Tibial nerve (tissue), 4 donors: Measurements from ENCODE around the gene TXNDC2. TPM values are rescaled to one million over a fixed set of nuclear protein-coding genes. Genes with fewer than 3 reads are reported as not detected.
"Not testable (repeated sequence)": the region's sequence is repeated elsewhere in the genome, so short reads cannot be mapped to it uniquely, and the experiment has no call there.

Experiments
- DNase-seq, 2 donors: peaks; one replicate each; pipeline ENCODE4 v3.0.0-alpha.2; 2019; ENCODE audit warnings: low spot score in 2 of 2
- H3K27ac ChIP-seq, 4 donors: fragments of 200-600 bp; sonication (generic) in 3 of 4; one replicate each; pipeline ENCODE4 v1.5.1; 2017 to 2019; ENCODE audit warnings: mild to moderate bottlenecking in 1 of 4
- H3K27me3 ChIP-seq, 2 donors: fragments of 200-600 bp; sonication (generic) in 1 of 2; one replicate each; pipeline versions ENCODE4 v1.5.1 to v1.6.0; 2017 to 2019
- H3K36me3 ChIP-seq, 3 donors: fragments of 200-600 bp; sonication (generic); one replicate each; pipeline ENCODE4 v1.5.1; 2018 to 2019
- H3K4me1 ChIP-seq, 4 donors: fragments of 200-600 bp; sonication (generic) in 3 of 4; one replicate each; pipeline ENCODE4 v1.5.1; 2017 to 2019
- H3K4me3 ChIP-seq, 4 donors: fragments of 200-600 bp; sonication (generic) in 3 of 4; one replicate each; pipeline ENCODE4 v1.5.1; 2017 to 2019; ENCODE audit warnings: mild to moderate bottlenecking in 1 of 4, moderate library complexity in 1 of 4
- H3K9me3 ChIP-seq, 4 donors: fragments of 200-600 bp; sonication (generic) in 3 of 4; one replicate each; pipeline ENCODE4 v1.5.1; 2017 to 2019
- CTCF ChIP-seq, 5 experiments: fragments of 200-600 bp in 3 of 5; fragments of 450-650 bp in 2 of 5; sonication (generic) in 3 of 5; IDR thresholded peaks; one replicate each; pipeline ENCODE4 v1.5.1; 2016 to 2019; ENCODE audit warnings: antibody characterized with exemption in 5 of 5, mild to moderate bottlenecking in 3 of 5, moderate library complexity in 2 of 5
- EP300 ChIP-seq, 2 donors: sonication (generic); formaldehyde crosslinking; IDR thresholded peaks; one replicate each; pipeline ENCODE4 v1.6.1; 2017; ENCODE audit warnings: antibody characterized with exemption in 2 of 2, mild to moderate bottlenecking in 1 of 2
- POLR2A ChIP-seq, 2 donors: fragments of 450-650 bp; IDR thresholded peaks; one replicate each; pipeline ENCODE4 v1.6.1; 2017; ENCODE audit warnings: antibody characterized with exemption in 2 of 2, mild to moderate bottlenecking in 2 of 2, moderate library complexity in 2 of 2
- WGBS, 2 donors: methylation state at CpG; one replicate each; pipeline ENCODE4 v1.1.5; 2018; 5-methylcytosine and 5-hydroxymethylcytosine counted together
- total RNA-seq, 4 donors: library from RNA; depleted of rRNA; stranded (reverse); fragments of >200 nt; gene quantifications; one replicate each; pipeline ENCODE4 v1.1.0, GENCODE V29; 2016

Gene TXNDC2
- total RNA-seq, 4 donors from 2014 or later, result 0.20 TPM; not detected in 3

GRCh38 chr18:9907867-9908266, 22.1 kb downstream of the TXNDC2 start:
- no peaks in the 10 kb centered on the region for H3K9me3 ChIP-seq
- TF ChIP-seq EP300 (IDR thresholded peaks at IDR 0.05) (no peak), POLR2A (IDR thresholded peaks at IDR 0.05) (no peak), CTCF (IDR thresholded peaks at IDR 0.05) (no peak)
- H3K4me3 ChIP-seq, result no peak overlapping the region
- H3K27me3 ChIP-seq, result no peaks in the 10 kb centered on the region
- H3K36me3 ChIP-seq, result no peaks in the 10 kb centered on the region
- peaks cover 0 to 3% (median under 1%) of the 10 kb centered on the region in 4 donors for H3K4me1 ChIP-seq
- 95 to 96% methylated on average over 4 of the region's 4 CpGs for WGBS, 2 donors
- no peak overlapping the region for H3K27ac ChIP-seq
- DNase-seq, result no peak

GRCh38 chr18:9910071-9910470, 24.3 kb downstream of the TXNDC2 start:
- H3K9me3 ChIP-seq, result no peaks in the 10 kb centered on the region
- no peaks in the 10 kb centered on the region for H3K27me3 ChIP-seq
- no peak for TF ChIP-seq CTCF (IDR thresholded peaks at IDR 0.05)
- TF ChIP-seq POLR2A (IDR thresholded peaks at IDR 0.05), result no peak
- no peak for TF ChIP-seq EP300 (IDR thresholded peaks at IDR 0.05)
- peaks cover 0 to 7% (median 2%) of the 10 kb centered on the region in 4 donors for H3K4me1 ChIP-seq
- no peaks in the 10 kb centered on the region for H3K36me3 ChIP-seq
- no peak overlapping the region for H3K27ac ChIP-seq
- no peak for DNase-seq
- H3K4me3 ChIP-seq, result no peak overlapping the region

GRCh38 chr18:9910661-9911060, 24.9 kb downstream of the TXNDC2 start:
- Histone ChIP-seq H3K9me3 (no peaks in the 10 kb centered on the region), H3K4me1 (peaks cover 0 to 10% (median 5%) of the 10 kb centered on the region in 4 donors), H3K4me3 (no peak overlapping the region), H3K27ac (no peak overlapping the region), H3K27me3 (no peaks in the 10 kb centered on the region), H3K36me3 (no peaks in the 10 kb centered on the region)
- no peak for TF ChIP-seq POLR2A (IDR thresholded peaks at IDR 0.05)
- TF ChIP-seq EP300 (IDR thresholded peaks at IDR 0.05), result no peak
- no peak for TF ChIP-seq CTCF (IDR thresholded peaks at IDR 0.05)
- DNase-seq, result no peak
- 78 to 86% methylated on average over 2 of the region's 2 CpGs for WGBS, 2 donors

GRCh38 chr18:9911226-9911625, 25.5 kb downstream of the TXNDC2 start:
- Histone ChIP-seq H3K9me3 (no peaks in the 10 kb centered on the region), H3K27me3 (no peaks in the 10 kb centered on the region), H3K36me3 (no peaks in the 10 kb centered on the region), H3K4me3 (no peak overlapping the region), H3K4me1 (peaks cover 0 to 15% (median 10%) of the 10 kb centered on the region in 4 donors), H3K27ac (no peak overlapping the region)
- no peak for DNase-seq
- TF ChIP-seq CTCF (IDR thresholded peaks at IDR 0.05), result no peak
- no peak for TF ChIP-seq EP300 (IDR thresholded peaks at IDR 0.05)
- no peak for TF ChIP-seq POLR2A (IDR thresholded peaks at IDR 0.05)
- WGBS, 2 donors, result 91 to 93% methylated on average over 5 of the region's 5 CpGs

- H3K36me3 ChIP-seq, DNase-seq, H3K9me3 ChIP-seq, H3K27me3 ChIP-seq, H3K27ac ChIP-seq, H3K4me3 ChIP-seq: not testable (repeated sequence)
- H3K4me1 ChIP-seq, result peaks cover 0 to 26% (median 21%) of the 10 kb centered on the region in 4 donors
- 100% methylated on average over 1 of the region's 1 CpG for WGBS, 2 donors
Observed at GRCh38 chr18:9912285-9912684, 26.5 kb downstream of the TXNDC2 start.

- 8% methylated on average over 12 of the region's 12 CpGs for WGBS, 2 donors
- Histone ChIP-seq H3K27ac (peak overlapping the region; percentile 97 to 100 (median 100)), H3K36me3 (no peaks in the 10 kb centered on the region), H3K9me3 (no peaks in the 10 kb centered on the region), H3K27me3 (no peaks in the 10 kb centered on the region), H3K4me1 (peaks cover 0 to 34% (median 29%) of the 10 kb centered on the region in 4 donors), H3K4me3 (peak overlapping the region; percentile 72 to 98 (median 93))
- peak in 1 of 2 donors; percentile 14 for DNase-seq
- TF ChIP-seq POLR2A (IDR thresholded peaks at IDR 0.05), result no peak
- no peak for TF ChIP-seq EP300 (IDR thresholded peaks at IDR 0.05)
- no peak for TF ChIP-seq CTCF (IDR thresholded peaks at IDR 0.05)
Observed at GRCh38 chr18:9913151-9913525, 27.4 kb downstream of the TXNDC2 start.
